SKM-1 treated with dmso at 0.1 percent for 144 hours (cell line): Measurements from ENCODE around the gene COL4A3.

Experiments used
- DNase-seq: peaks from one replicate; lab custom pipeline; 2025; ENCODE audit not compliant: unreplicated experiment; lab: John Stamatoyannopoulos, UW

COL4A3 gene

GRCh38 chr2:227285741-227286236, 121.4 kb downstream of the COL4A3 start:
- no peak for DNase-seq

DNA sequence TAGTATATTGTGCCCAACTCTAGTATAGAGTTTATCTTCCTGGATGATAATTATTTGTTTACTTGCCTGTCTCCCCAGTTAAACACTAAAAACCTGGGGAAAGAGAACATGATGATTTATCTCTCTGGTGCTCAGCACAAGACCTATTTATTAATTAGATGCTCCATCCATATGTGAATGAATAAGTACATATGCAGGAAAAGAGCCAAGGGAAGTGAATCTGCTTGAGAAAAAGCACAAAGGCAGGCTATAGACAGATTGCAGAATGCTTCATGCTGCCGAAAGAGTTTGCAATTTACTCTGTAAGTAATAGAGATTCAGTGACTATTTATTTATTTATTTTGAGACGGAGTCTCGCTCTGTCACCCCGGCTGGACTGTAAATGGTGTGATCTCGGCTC, 123.3 kb downstream of the COL4A3 start:
- DNase-seq = no peak

DNA sequence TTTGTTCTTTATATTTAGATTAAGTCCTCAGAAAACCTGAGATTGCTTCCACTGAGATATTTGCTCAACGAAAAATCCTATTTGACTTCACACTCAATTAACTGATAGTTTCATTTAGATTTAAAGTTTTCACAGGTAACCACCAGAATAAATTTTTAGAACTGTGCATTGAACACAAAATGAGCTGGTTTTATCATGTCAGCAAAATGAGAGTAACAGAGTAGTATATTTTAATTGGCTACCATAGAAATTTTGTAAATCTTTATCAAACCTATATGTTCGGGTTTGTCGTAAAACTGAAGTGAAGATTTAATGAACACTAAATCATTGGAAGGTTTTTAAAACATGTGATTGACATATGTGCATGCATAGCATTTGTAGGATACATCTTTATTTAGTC, 127.9 kb downstream of the COL4A3 start:
- DNase-seq = no peak

- no peak for DNase-seq
These were observed 129.1 kb downstream of the COL4A3 start for GRCh38 chr2:227293531-227293930.

DNA sequence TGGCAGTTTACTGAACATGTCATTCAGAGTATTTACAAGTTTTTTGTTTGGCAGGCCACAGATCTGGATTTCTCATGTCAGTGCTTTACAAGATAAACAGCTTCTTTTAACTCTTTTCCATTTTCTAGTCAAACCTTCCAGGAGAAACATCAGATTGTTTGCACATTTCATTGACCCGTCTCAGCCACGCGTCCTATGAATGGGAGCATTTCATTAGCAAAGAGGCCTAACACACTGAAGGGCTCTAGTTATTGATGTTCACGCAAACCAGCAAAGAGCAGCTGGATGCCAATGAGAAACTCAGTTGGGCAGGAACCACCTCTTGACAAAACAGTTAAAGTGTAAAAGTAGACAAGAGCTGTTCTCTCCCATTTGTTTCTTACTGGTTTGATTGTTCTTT, 131.4 kb downstream of the COL4A3 start:
- DNase-seq = no peak

GRCh38 chr2:227296671-227297405, 132.4 kb downstream of the COL4A3 start:
- DNase-seq = no peak

GRCh38 chr2:227301523-227301922, 137.1 kb downstream of the COL4A3 start:
- DNase-seq = no peak

DNA sequence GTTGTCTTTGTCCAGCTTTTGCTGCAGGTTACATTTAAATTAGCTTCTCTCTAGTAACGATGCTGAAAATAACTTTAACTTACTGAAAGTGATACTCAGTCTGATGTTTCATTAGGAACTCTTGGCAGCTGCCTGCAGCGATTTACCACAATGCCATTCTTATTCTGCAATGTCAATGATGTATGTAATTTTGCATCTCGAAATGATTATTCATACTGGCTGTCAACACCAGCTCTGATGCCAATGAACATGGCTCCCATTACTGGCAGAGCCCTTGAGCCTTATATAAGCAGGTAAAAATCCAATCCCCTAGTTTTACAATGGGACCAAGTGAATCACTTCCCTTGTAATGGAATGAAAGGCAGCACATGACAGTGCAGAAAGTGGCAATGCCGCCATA, 144.4 kb downstream of the COL4A3 start:
- DNase-seq = no peak

DNA sequence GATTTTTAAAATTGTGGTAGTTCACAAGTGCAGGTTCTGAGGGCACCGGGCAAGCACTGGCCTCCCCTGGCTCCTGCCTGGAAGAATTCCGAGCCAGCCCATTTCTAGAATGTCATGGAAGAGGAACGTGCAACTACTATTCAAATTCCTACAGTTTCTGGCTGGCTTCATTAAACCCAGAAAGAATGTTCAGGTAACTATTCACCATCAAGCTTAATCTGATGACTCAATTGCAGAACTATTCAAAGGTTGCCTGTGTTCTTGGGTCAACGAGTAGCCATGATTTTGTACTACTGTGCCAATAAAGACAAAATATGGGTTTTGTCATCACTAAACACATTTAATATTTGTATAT, 146.3 kb downstream of the COL4A3 start:
- DNase-seq = no peak

DNA sequence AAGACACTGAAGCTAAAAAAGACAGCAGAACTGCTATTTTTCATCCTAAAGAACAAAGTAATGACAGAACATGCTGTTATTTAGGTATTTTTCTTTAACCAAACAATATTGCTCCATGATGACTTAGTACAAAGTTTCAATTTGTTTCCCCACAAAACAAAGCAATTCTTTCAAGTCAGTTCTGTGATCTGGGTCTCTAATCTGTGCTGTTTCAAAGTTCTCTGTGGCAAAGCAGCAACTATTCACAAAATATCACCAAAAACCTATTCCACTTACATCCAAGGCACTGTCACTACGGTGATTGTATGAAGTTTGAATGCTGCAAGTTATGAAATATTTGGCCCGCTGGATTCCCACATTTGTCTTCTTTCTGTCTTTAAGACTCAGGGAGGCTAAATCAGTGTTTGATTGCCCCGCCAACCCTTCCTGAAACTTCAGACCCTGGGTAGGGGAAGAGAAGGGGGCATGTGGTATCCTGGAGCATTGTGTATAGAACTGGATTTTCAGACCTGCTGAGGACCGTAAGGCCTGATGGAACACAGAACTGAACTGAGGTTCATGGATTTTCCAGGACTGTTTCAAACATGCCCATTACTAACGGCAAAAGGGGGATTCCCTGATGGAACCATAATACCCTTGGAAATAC, 147.6 kb downstream of the COL4A3 start:
- no peak for DNase-seq

GRCh38 chr2:227312579-227312978, 148.2 kb downstream of the COL4A3 start:
- no peak for DNase-seq

DNA sequence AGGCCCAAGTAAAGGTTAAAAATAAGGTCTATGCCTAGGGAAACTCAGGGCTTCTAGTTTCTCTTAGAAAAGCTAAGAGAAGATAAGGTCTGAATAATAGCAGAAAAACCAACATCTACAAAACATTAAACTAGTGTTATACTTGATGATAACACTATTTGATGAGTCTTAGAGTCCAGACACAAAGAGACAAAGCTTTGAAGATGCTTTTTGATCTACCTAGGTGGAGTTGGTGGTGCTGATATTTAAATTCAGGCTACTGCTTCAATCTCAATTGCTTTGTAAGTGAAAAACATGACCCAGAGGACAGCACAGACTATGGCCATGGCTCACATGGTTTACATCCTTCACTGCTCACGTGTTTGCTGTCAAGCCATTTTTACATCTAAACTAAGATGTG, 148.9 kb downstream of the COL4A3 start:
- DNase-seq = no peak

GRCh38 chr2:227317834-227318233, 153.4 kb downstream of the COL4A3 start:
- no peak for DNase-seq

- DNase-seq = no peak
These were observed 156.1 kb downstream of the COL4A3 start for GRCh38 chr2:227320305-227321094.

DNA sequence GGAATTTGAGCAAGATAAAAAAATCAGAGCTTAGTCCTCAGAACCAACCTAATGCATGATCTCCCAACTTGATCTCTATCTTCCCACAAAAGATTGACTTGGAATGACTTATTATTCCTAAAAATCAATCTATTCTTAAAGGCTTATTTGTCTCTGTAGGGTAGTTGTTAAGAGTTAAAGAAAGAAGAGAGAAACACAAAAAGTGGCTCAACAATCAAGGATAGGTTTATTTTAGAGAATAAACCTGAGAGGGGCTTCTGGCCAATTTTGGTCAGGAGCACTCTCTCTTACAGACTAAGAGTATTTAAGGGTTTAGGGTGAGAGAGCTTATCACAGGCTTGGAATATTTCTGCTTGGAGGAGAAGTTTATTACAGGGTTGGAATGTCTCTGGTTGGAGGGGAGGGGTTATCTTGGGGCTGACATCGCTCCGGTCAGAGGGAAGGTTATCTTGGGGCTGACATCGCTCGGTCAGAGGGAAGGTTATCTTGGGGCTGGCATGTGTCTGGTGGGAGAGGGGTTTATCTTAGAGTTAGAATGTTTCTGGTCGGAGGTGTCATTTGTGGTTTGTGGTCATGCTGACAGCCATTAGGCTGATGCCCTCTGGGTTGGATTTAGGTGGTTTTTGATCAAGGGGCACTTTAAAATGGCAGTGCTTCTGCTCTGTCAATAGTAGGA, 158.2 kb downstream of the COL4A3 start:
- no peak for DNase-seq

- no peak for DNase-seq
These were observed 159.4 kb downstream of the COL4A3 start for GRCh38 chr2:227323818-227324217.

GRCh38 chr2:227324642-227324994, 160.2 kb downstream of the COL4A3 start:
- DNase-seq = no peak

DNA sequence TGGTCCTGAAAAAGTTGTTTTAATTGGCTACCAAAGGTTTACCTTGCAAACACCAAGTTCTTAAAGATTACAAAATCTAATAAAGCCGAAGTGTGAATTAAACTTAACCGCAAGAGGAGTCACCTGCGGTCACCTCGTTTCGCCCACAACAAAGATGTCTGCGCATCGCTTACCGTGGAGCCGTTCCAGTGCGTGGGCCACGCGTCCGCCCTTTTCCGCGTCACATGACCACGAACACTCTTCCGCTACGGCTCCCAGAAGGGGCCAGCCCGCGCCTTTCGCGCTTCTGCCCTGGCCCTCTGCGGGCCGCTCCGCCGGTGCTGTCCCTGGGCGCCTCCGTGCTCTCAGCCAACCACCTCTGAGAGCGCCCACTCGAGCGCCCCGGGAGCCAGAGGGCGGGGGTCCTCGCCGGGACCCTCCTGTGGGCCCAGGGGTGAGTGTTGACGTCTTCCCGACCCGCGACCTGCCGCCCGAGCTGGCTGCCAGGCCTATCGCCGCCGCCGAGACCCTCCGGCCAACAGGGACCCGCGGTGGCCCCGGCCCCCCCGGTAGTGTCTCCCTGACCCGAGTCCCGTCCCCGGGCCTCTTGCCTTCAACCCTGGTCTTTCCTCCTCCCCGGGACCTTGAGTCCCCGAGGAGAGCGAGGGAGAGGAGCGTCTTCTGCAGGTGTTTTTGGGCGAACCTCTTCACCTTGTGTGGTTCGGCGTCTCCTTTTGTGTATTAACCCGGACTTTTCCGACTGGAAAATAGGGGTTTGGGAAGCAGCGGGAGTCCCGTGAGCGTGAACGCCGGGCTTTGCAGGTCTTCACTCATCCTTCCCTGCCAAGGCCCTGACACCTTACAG, 160.8 kb downstream of the COL4A3 start, which contains the start of gene MFF:
Gene MFF, plus strand, starts transcription at position 257 of the 844 bp plus-strand sequence. CDS start 5,415 bp downstream, outside the sequence.
- DNase-seq = peak; percentile 79

GRCh38 chr2:227325839-227326195, 161.4 kb downstream of the COL4A3 start:
- DNase-seq = peak; percentile 4

GRCh38 chr2:227326783-227327182, 162.4 kb downstream of the COL4A3 start:
- DNase-seq = no peak
